ENCODE measurements around the gene AGMAT.

The AGMAT gene

DNA sequence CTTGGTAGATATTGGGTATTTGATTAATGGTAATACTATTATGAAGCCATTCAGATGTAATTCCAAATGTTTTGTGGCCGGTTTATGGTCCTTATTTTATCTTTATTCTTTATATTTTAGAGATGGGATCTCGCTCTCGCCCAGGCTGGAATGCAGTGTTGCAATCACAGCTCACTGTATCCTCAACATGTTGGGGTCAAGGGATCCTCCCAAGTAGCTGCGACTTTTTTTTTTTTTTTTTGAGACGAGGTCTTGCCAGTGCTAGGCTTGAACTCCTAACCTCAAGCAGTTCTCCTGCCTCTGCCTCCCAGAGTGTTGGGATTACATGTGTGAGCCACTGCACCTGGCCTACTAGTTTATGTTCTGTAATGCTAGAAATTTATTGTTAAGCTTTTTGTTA is 37.1 kb upstream of the AGMAT start:
- H3K36me3 ChIP-seq (ENCODE audit: control insufficient read depth, insufficient read depth, low read length), result peaks cover 14% of the 10 kb centered on the region
- no peak overlapping the region for H3K4me3 ChIP-seq (ENCODE audit: extremely low read depth, insufficient read depth, low read length, poor library complexity, severe bottlenecking)
- H3K9me3 ChIP-seq (ENCODE audit: control insufficient read depth, low read length), result no peaks in the 10 kb centered on the region
- WGBS, 2 experiments (ENCODE audit: insufficient coverage in 2 of 2), result 77 to 90% methylated on average over 2 to 3 of the region's 5 CpGs
- H3K27ac ChIP-seq (ENCODE audit: low read depth, low read length, severe bottlenecking), result no peak overlapping the region
- H3K4me1 ChIP-seq (ENCODE audit: control insufficient read depth, insufficient read depth, low read length, poor library complexity, severe bottlenecking), result peaks cover 8% of the 10 kb centered on the region

DNA sequence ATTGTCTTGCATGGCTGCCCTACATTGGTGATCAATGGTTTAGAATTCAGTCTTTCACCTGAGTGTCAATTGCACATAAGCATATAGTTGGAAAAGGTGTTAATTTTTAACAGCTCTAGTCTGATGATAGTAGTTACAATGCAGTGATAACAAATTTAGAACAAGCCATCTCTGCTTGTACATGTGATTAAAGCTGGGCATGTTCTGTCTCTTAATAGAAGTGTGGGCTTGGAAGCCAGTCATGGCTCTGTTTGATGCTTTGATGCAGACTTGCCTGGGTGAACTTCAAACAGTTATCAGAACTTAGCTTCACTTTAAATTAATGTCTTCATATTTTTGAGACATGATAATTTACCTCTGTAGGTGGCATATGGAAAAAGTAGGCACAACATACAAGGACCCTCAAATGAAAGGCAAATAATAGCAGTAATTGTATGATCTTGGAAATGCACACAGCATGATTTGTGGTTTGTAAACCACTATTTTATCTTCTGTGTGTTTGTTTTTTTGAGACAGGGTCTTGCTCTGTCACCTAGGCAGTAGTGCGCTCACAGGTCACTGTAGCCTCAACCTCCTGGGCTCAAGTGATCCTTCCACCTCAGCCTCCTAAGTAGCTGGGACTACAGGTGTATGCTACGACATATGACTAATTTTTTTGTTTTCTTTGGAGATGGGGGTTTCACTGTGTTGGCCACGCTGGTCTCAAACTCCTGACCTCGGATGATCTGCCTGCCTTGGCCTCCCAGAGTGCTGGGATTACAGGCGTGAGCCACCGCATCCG is 36.2 kb upstream of the AGMAT start:
- peaks cover 8% of the 10 kb centered on the region for H3K4me1 ChIP-seq (ENCODE audit: control insufficient read depth, insufficient read depth, low read length, poor library complexity, severe bottlenecking)
- H3K9me3 ChIP-seq (ENCODE audit: control insufficient read depth, low read length), result no peaks in the 10 kb centered on the region
- H3K36me3 ChIP-seq (ENCODE audit: control insufficient read depth, insufficient read depth, low read length), result peaks cover 7% of the 10 kb centered on the region
- no peak overlapping the region for H3K27ac ChIP-seq (ENCODE audit: low read depth, low read length, severe bottlenecking)
- no peak overlapping the region for H3K4me3 ChIP-seq (ENCODE audit: extremely low read depth, insufficient read depth, low read length, poor library complexity, severe bottlenecking)
- 96 to 100% methylated on average over 3 of the region's 7 CpGs for WGBS, 2 experiments (ENCODE audit: insufficient coverage in 2 of 2)

DNA sequence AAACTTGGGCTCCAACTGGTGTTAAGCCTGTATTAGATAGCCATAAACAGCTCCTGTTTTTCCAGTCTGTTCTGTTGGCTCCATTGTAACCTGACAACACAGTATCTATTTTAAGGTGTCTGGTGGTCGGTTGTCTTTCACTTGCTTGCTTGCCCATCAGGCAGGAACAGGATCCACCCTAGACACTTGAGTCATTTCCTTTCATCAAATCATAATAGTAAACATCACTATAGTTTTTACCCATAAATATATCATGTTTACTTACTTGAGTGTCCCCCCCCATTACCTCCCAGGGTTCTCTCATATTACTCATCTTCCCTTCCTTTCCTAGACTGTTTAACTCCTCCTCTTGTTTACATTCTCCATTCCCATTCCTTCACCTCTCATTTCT is 35.3 kb upstream of the AGMAT start:
- WGBS, 2 experiments (ENCODE audit: insufficient coverage in 2 of 2), result 89% methylated on average over 1 of the region's 1 CpG; no CpG with 5 or more reads in 1 of the 2 experiments
- Histone ChIP-seq H3K9me3 (ENCODE audit: control insufficient read depth, low read length) (no peaks in the 10 kb centered on the region), H3K4me3 (ENCODE audit: extremely low read depth, insufficient read depth, low read length, poor library complexity, severe bottlenecking) (no peak overlapping the region), H3K36me3 (ENCODE audit: control insufficient read depth, insufficient read depth, low read length) (peaks cover 7% of the 10 kb centered on the region), H3K27ac (ENCODE audit: low read depth, low read length, severe bottlenecking) (peak overlapping the region; percentile 32), H3K4me1 (ENCODE audit: control insufficient read depth, insufficient read depth, low read length, poor library complexity, severe bottlenecking) (peaks cover 12% of the 10 kb centered on the region)

- no peaks in the 10 kb centered on the region for H3K9me3 ChIP-seq (ENCODE audit: control insufficient read depth, low read length)
- peak overlapping the region; percentile 98 for H3K4me3 ChIP-seq (ENCODE audit: extremely low read depth, insufficient read depth, low read length, poor library complexity, severe bottlenecking)
- peak overlapping the region; percentile 89 for H3K27ac ChIP-seq (ENCODE audit: low read depth, low read length, severe bottlenecking)
- peaks cover 12% of the 10 kb centered on the region for H3K4me1 ChIP-seq (ENCODE audit: control insufficient read depth, insufficient read depth, low read length, poor library complexity, severe bottlenecking)
- 84 to 93% methylated on average over 20 to 21 of the region's 26 CpGs for WGBS, 2 experiments (ENCODE audit: insufficient coverage in 2 of 2)
- peaks cover 3% of the 10 kb centered on the region for H3K36me3 ChIP-seq (ENCODE audit: control insufficient read depth, insufficient read depth, low read length)
These were observed 34.0 kb upstream of the AGMAT start for GRCh38 chr1:15618655-15619525.

GRCh38 chr1:15618077-15618654 is 33.3 kb upstream of the AGMAT start:
- H3K4me3 ChIP-seq (ENCODE audit: extremely low read depth, insufficient read depth, low read length, poor library complexity, severe bottlenecking), result peak overlapping the region; percentile 98
- no peaks in the 10 kb centered on the region for H3K9me3 ChIP-seq (ENCODE audit: control insufficient read depth, low read length)
- peaks cover 3% of the 10 kb centered on the region for H3K36me3 ChIP-seq (ENCODE audit: control insufficient read depth, insufficient read depth, low read length)
- 0 to 6% methylated on average over 2 to 5 of the region's 8 CpGs for WGBS, 2 experiments (ENCODE audit: insufficient coverage in 2 of 2)
- H3K4me1 ChIP-seq (ENCODE audit: control insufficient read depth, insufficient read depth, low read length, poor library complexity, severe bottlenecking), result peaks cover 12% of the 10 kb centered on the region
- H3K27ac ChIP-seq (ENCODE audit: low read depth, low read length, severe bottlenecking), result peak overlapping the region; percentile 89

DNA sequence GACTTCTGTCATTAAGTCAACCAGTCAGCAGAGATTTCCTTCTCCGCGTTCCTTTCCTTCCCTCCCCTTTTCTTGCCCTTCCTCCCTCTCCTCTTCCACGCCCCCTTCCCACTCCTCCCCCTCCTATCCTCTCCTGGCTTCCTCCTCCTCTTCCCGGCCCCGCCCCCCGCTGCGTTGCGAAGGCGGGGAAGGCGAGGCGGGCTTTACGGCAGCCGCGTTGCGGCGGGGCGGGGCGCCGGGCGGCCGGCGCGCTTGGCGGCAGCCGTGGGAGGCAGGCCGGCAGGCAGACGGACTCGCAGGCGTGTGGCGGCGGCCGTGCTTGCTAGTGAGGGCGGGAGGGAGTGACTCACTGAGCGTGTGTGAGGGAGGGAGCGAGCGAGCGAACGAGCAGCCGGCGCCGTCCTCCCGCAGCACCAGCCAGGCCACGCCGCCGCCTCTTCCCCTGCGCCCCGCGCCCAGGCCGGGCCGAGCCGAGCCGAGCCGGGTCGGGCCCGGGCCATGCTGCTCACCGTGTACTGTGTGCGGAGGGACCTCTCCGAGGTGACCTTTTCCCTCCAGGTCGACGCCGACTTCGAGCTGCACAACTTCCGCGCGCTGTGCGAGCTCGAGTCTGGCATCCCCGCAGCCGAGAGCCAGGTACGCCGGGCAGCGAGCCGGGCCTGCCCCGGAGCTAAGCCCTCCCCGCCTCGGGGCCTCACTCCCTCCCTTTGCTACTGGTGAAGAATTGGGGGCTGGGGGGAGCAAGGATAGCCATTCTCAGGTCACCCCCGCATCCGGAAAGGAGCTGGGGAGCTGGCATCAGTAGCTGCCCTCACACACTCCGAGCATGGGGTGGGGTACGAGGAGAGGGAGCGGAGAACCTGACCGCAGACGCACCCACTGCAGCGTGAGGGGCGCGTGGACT is 32.6 kb upstream of the AGMAT start, which contains the start of gene DDI2:
DDI2 (plus strand) TSS at position 286 of the 904 bp plus-strand sequence; CDS start at position 499, 213 bp downstream.
- 0% methylated on average over 48 to 72 of the region's 86 CpGs for WGBS, 2 experiments (ENCODE audit: insufficient coverage in 2 of 2)
- Histone ChIP-seq H3K4me1 (ENCODE audit: control insufficient read depth, insufficient read depth, low read length, poor library complexity, severe bottlenecking) (peaks cover 12% of the 10 kb centered on the region), H3K36me3 (ENCODE audit: control insufficient read depth, insufficient read depth, low read length) (peaks cover 3% of the 10 kb centered on the region), H3K9me3 (ENCODE audit: control insufficient read depth, low read length) (no peaks in the 10 kb centered on the region), H3K27ac (ENCODE audit: low read depth, low read length, severe bottlenecking) (peak within 1 kb of the TSS; percentile 89), H3K4me3 (ENCODE audit: extremely low read depth, insufficient read depth, low read length, poor library complexity, severe bottlenecking) (peak within 1 kb of the TSS; percentile 98)

GRCh38 chr1:15616373-15617172 is 31.7 kb upstream of the AGMAT start:
- H3K27ac ChIP-seq (ENCODE audit: low read depth, low read length, severe bottlenecking), result peak overlapping the region; percentile 89
- WGBS, 2 experiments (ENCODE audit: insufficient coverage in 2 of 2), result 34 to 37% methylated on average over 11 to 13 of the region's 16 CpGs
- H3K4me3 ChIP-seq (ENCODE audit: extremely low read depth, insufficient read depth, low read length, poor library complexity, severe bottlenecking), result peak overlapping the region; percentile 98
- H3K4me1 ChIP-seq (ENCODE audit: control insufficient read depth, insufficient read depth, low read length, poor library complexity, severe bottlenecking), result peaks cover 12% of the 10 kb centered on the region
- peaks cover 3% of the 10 kb centered on the region for H3K36me3 ChIP-seq (ENCODE audit: control insufficient read depth, insufficient read depth, low read length)
- H3K9me3 ChIP-seq (ENCODE audit: control insufficient read depth, low read length), result no peaks in the 10 kb centered on the region

- no peaks in the 10 kb centered on the region for H3K4me1 ChIP-seq (ENCODE audit: control insufficient read depth, insufficient read depth, low read length, poor library complexity, severe bottlenecking)
- H3K9me3 ChIP-seq (ENCODE audit: control insufficient read depth, low read length), result no peaks in the 10 kb centered on the region
- no peak overlapping the region for H3K27ac ChIP-seq (ENCODE audit: low read depth, low read length, severe bottlenecking)
- H3K4me3 ChIP-seq (ENCODE audit: extremely low read depth, insufficient read depth, low read length, poor library complexity, severe bottlenecking), result no peak overlapping the region
- no peaks in the 10 kb centered on the region for H3K36me3 ChIP-seq (ENCODE audit: control insufficient read depth, insufficient read depth, low read length)
- WGBS, 2 experiments (ENCODE audit: insufficient coverage in 2 of 2), result 67 to 81% methylated on average over 3 of the region's 4 CpGs
These were observed 25.3 kb upstream of the AGMAT start for GRCh38 chr1:15610167-15610566.

- H3K9me3 ChIP-seq (ENCODE audit: control insufficient read depth, low read length), result no peaks in the 10 kb centered on the region
- 94 to 95% methylated on average over 4 to 6 of the region's 7 CpGs for WGBS, 2 experiments (ENCODE audit: insufficient coverage in 2 of 2)
- no peaks in the 10 kb centered on the region for H3K36me3 ChIP-seq (ENCODE audit: control insufficient read depth, insufficient read depth, low read length)
- no peak overlapping the region for H3K27ac ChIP-seq (ENCODE audit: low read depth, low read length, severe bottlenecking)
- H3K4me3 ChIP-seq (ENCODE audit: extremely low read depth, insufficient read depth, low read length, poor library complexity, severe bottlenecking), result no peak overlapping the region
- H3K4me1 ChIP-seq (ENCODE audit: control insufficient read depth, insufficient read depth, low read length, poor library complexity, severe bottlenecking), result no peaks in the 10 kb centered on the region
These were observed 24.8 kb upstream of the AGMAT start for GRCh38 chr1:15609631-15610030.
